Measurements from ENCODE around the gene TXNDC11.

The TXNDC11 gene

GRCh38 chr16:11719171-11719570 is 23.5 kb downstream of the TXNDC11 start:
- no peak for DNase-seq

- DNase-seq: no peak
These were observed 24.8 kb downstream of the TXNDC11 start for GRCh38 chr16:11717811-11718210.

GRCh38 chr16:11716336-11716735 is 26.3 kb downstream of the TXNDC11 start:
- no peak for DNase-seq

GRCh38 chr16:11715246-11715947 is 27.3 kb downstream of the TXNDC11 start:
- no peak for DNase-seq

GRCh38 chr16:11712122-11712521 is 30.5 kb downstream of the TXNDC11 start:
- no peak for DNase-seq

- DNase-seq: no peak
These were observed 31.0 kb downstream of the TXNDC11 start for GRCh38 chr16:11711662-11712061.

- no peak for DNase-seq
These were observed 34.2 kb downstream of the TXNDC11 start for GRCh38 chr16:11708421-11708820.

GRCh38 chr16:11707679-11708197 is 34.9 kb downstream of the TXNDC11 start:
- no peak for DNase-seq

- DNase-seq: no peak
These were observed 36.4 kb downstream of the TXNDC11 start for GRCh38 chr16:11706180-11706742.

GRCh38 chr16:11705311-11706025 is 37.2 kb downstream of the TXNDC11 start:
- no peak for DNase-seq

- no peak for DNase-seq
These were observed 42.2 kb downstream of the TXNDC11 start for GRCh38 chr16:11700264-11701029.

GRCh38 chr16:11699234-11699894 is 43.3 kb downstream of the TXNDC11 start:
- no peak for DNase-seq

GRCh38 chr16:11698271-11698689 is 44.4 kb downstream of the TXNDC11 start:
- no peak for DNase-seq

GRCh38 chr16:11697319-11697718 is 45.3 kb downstream of the TXNDC11 start:
- DNase-seq: no peak

- no peak for DNase-seq
These were observed 46.2 kb downstream of the TXNDC11 start for GRCh38 chr16:11696266-11697012.

- no peak for DNase-seq
These were observed 50.0 kb downstream of the TXNDC11 start for GRCh38 chr16:11692651-11693050.

GRCh38 chr16:11692171-11692570 is 50.5 kb downstream of the TXNDC11 start:
- DNase-seq: no peak

GRCh38 chr16:11691771-11692170 is 50.9 kb downstream of the TXNDC11 start:
- DNase-seq: no peak

- no peak for DNase-seq
These were observed 51.4 kb downstream of the TXNDC11 start for GRCh38 chr16:11691235-11691634.

- DNase-seq: no peak
These were observed 53.4 kb downstream of the TXNDC11 start for GRCh38 chr16:11689031-11689840.

GRCh38 chr16:11688520-11688886 is 54.2 kb downstream of the TXNDC11 start:
- no peak for DNase-seq
